WTC11 (cell line): ENCODE data around the gene SLC4A9. TPM values are rescaled to one million over a fixed set of nuclear protein-coding genes. Genes with fewer than 3 reads are reported as not detected.

Source experiments
- ATAC-seq: fragments of 200-7000 bp; cut with Tn5 transposase; 2 replicates; pipeline ENCODE4 v1.10.0; 2021; ENCODE audit warnings: mild to moderate bottlenecking, moderate library complexity
- CTCF ChIA-PET: fragments of 300-600 bp; sonication (Branson Sonifier 250); formaldehyde crosslinking; loops from one replicate; lab custom pipeline; 2021; ENCODE audit warnings: antibody characterized with exemption; lab: Charles Lee
- POLR2A ChIA-PET: fragments of 350-600 bp; sonication (Branson Sonifier 250); formaldehyde crosslinking; loops from one replicate; lab custom pipeline; 2021; ENCODE audit warnings: antibody characterized with exemption; lab: Charles Lee
- DNase-seq: peaks from one replicate; pipeline ENCODE4 v3.0.0; 2021; ENCODE audit warnings: low spot score
- H3K27ac Mint-ChIP-seq: 2 replicates; pipeline ENCODE4 v1.8.0; 2021; ENCODE audit warnings: mixed read lengths
- H3K27me3 Mint-ChIP-seq: 2 replicates; pipeline ENCODE4 v1.8.0; 2021; ENCODE audit warnings: low read depth, mild to moderate bottlenecking, moderate library complexity, mixed read lengths
- H3K36me3 Mint-ChIP-seq: 2 replicates; pipeline ENCODE4 v1.8.0; 2021; ENCODE audit warnings: mixed read lengths
- H3K4me1 Mint-ChIP-seq: 2 replicates; pipeline ENCODE4 v1.8.0; 2022; ENCODE audit warnings: mixed read lengths
- H3K4me3 Mint-ChIP-seq: 2 replicates; pipeline ENCODE4 v1.8.0; 2021; ENCODE audit warnings: mild to moderate bottlenecking, moderate library complexity, mixed read lengths
- H3K9me3 Mint-ChIP-seq: 2 replicates; pipeline ENCODE4 v1.8.0; 2021; ENCODE audit warnings: mixed read lengths
- AFF4 ChIP-seq: sonication (generic); formaldehyde crosslinking; IDR thresholded peaks from 2 replicates; pipeline ENCODE4 v1.8.1; 2023; ENCODE audit warnings: mild to moderate bottlenecking, missing genetic modification reagents, borderline replicate concordance
- ARID4B ChIP-seq: sonication (generic); formaldehyde crosslinking; IDR thresholded peaks from 2 replicates; pipeline ENCODE4 v1.8.0; 2023; ENCODE audit warnings: missing genetic modification reagents, mild to moderate bottlenecking, borderline replicate concordance
- ATF6 ChIP-seq: sonication (generic); formaldehyde crosslinking; IDR thresholded peaks from 2 replicates; pipeline ENCODE4 v1.8.1; 2023; ENCODE audit warnings: mild to moderate bottlenecking, missing genetic modification reagents
- CREB1 ChIP-seq: sonication (generic); formaldehyde crosslinking; IDR thresholded peaks from 2 replicates; pipeline ENCODE4 v1.8.0; 2023; ENCODE audit warnings: mild to moderate bottlenecking, missing genetic modification reagents
- E2F5 ChIP-seq: sonication (generic); formaldehyde crosslinking; IDR thresholded peaks from 2 replicates; pipeline ENCODE4 v1.8.1; 2022; ENCODE audit warnings: mild to moderate bottlenecking, moderate library complexity, missing genetic modification reagents
- ERG ChIP-seq: fragments of 250-450 bp; sonication (Bioruptor Pico); IDR thresholded peaks from 2 replicates; pipeline ENCODE4 v1.8.0; 2021; ENCODE audit warnings: mild to moderate bottlenecking
- FOXK1 ChIP-seq: sonication (generic); formaldehyde crosslinking; IDR thresholded peaks from 2 replicates; pipeline ENCODE4 v1.8.0; 2022; ENCODE audit warnings: mild to moderate bottlenecking, moderate library complexity, missing genetic modification reagents
- GABPB1 ChIP-seq: sonication (generic); formaldehyde crosslinking; IDR thresholded peaks from 2 replicates; pipeline ENCODE4 v1.8.1; 2023; ENCODE audit warnings: mild to moderate bottlenecking, missing genetic modification reagents
- HMGA2 ChIP-seq: fragments of 250-450 bp; sonication (Bioruptor Pico); IDR thresholded peaks from 2 replicates; pipeline ENCODE4 v1.4.0; 2021; ENCODE audit warnings: mild to moderate bottlenecking, moderate library complexity
- MAX ChIP-seq: sonication (generic); formaldehyde crosslinking; IDR thresholded peaks from 2 replicates; pipeline ENCODE4 v1.8.0; 2022; ENCODE audit warnings: mild to moderate bottlenecking, missing genetic modification reagents
- NR1H2 ChIP-seq: sonication (generic); formaldehyde crosslinking; IDR thresholded peaks from 2 replicates; pipeline ENCODE4 v1.9.0; 2021; ENCODE audit warnings: mild to moderate bottlenecking, moderate library complexity, missing genetic modification reagents
- NR2C2 ChIP-seq: sonication (generic); formaldehyde crosslinking; IDR thresholded peaks from 2 replicates; pipeline ENCODE4 v1.8.0; 2022; ENCODE audit warnings: mild to moderate bottlenecking, missing genetic modification reagents
- OVOL2 ChIP-seq: fragments of 250-450 bp; sonication (Bioruptor Pico); IDR thresholded peaks from 2 replicates; pipeline ENCODE4 v1.9.0; 2021; ENCODE audit warnings: mild to moderate bottlenecking, borderline replicate concordance
- SMAD4 ChIP-seq: sonication (generic); formaldehyde crosslinking; IDR thresholded peaks from 2 replicates; pipeline ENCODE4 v1.8.0; 2022; ENCODE audit warnings: mild to moderate bottlenecking, missing genetic modification reagents
- SP1 ChIP-seq: sonication (generic); formaldehyde crosslinking; conservative IDR thresholded peaks from 2 replicates; pipeline ENCODE4 v1.8.1; 2022; ENCODE audit warnings: missing genetic modification reagents
- ZNF423 ChIP-seq: fragments of 250-450 bp; sonication (Bioruptor Pico); IDR thresholded peaks from 2 replicates; pipeline ENCODE4 v2.1.2; 2022; ENCODE audit warnings: mild to moderate bottlenecking, moderate library complexity
- total RNA-seq: library from RNA; stranded (reverse); gene quantifications from 3 replicates; pipeline ENCODE4 v1.2.3, GENCODE V29; 2021

The SLC4A9 gene
- total RNA-seq, 1 experiment from 2014 or later = 0.37 TPM

- TF ChIP-seq E2F5 (CRISPR knock-in tag) = no peak
- TF ChIP-seq NR1H2 (CRISPR knock-in tag) = no peak
- TF ChIP-seq CREB1 = no peak
- no peak for TF ChIP-seq MAX (CRISPR knock-in tag)
Measured at GRCh38 chr5:140317859-140318258, 42.1 kb upstream of the SLC4A9 start (continued).

GRCh38 chr5:140318792-140319191, 41.2 kb upstream of the SLC4A9 start:
- H3K27me3 Mint-ChIP-seq = no peaks in the 10 kb centered on the region; the same call in 1 of the 2 replicates
- CTCF ChIA-PET = interaction anchor here (1.5 kb wide), 1 partner anchor 28 kb away, joined by 7 read pairs; the partner anchor contains the start of gene HBEGF
- POLR2A ChIA-PET = no interaction called here

More at GRCh38 chr5:140318792-140319191, 41.2 kb upstream of the SLC4A9 start:
- H3K9me3 Mint-ChIP-seq = peaks cover 5% of the 10 kb centered on the region; the same call in 1 of the 2 replicates
- H3K4me1 Mint-ChIP-seq = no peaks in the 10 kb centered on the region
- no peak overlapping the region for H3K4me3 Mint-ChIP-seq
- no peaks in the 10 kb centered on the region for H3K36me3 Mint-ChIP-seq
- TF ChIP-seq ZNF423 (CRISPR knock-in tag) = no peak
- TF ChIP-seq AFF4 (CRISPR knock-in tag) = no peak
- no peak for TF ChIP-seq HMGA2 (CRISPR knock-in tag)
- no peak for TF ChIP-seq NR2C2 (CRISPR knock-in tag)
- TF ChIP-seq ERG (CRISPR knock-in tag) = no peak
- TF ChIP-seq ARID4B = no peak
- no peak for TF ChIP-seq SMAD4 (CRISPR knock-in tag)
- TF ChIP-seq FOXK1 (CRISPR knock-in tag) = no peak
- no peak for TF ChIP-seq SP1 (CRISPR knock-in tag)
- TF ChIP-seq GABPB1 = no peak
- no peak for TF ChIP-seq ATF6
- TF ChIP-seq OVOL2 (CRISPR knock-in tag) = no peak
- ATAC-seq = no peak
- no peak for DNase-seq
- no peak overlapping the region for H3K27ac Mint-ChIP-seq
